Fibroblast of lung (primary cell): ENCODE results near the gene DPP10.

ENCODE experiments used
- CTCF ChIP-seq, 2 donors: IDR thresholded peaks in 1 of 2; conservative IDR thresholded peaks in 1 of 2; 1 replicate in 1 of 2; 2 replicates in 1 of 2; pipeline ENCODE4 v1.5.1; 2011 to 2012; ENCODE audit warnings: low read length in 2 of 2, control low read depth in 1 of 2, inconsistent platforms in 1 of 2, low read depth in 1 of 2, mild to moderate bottlenecking in 1 of 2
- EZH2 ChIP-seq: IDR thresholded peaks from 2 replicates; pipeline ENCODE4 v1.5.1; 2012; ENCODE audit warnings: low read length, control low read depth, mild to moderate bottlenecking; ENCODE audit errors: missing control alignments

GRCh38 chr2:115694651-115695050, 1252.2 kb downstream of the DPP10 start:
- TF ChIP-seq CTCF (conservative IDR thresholded peaks at IDR 0.05 in 1 of 2, IDR thresholded peaks at IDR 0.05 in 1 of 2; ENCODE audit: low read depth in 1 of 2, low read length in 2 of 2) (no peak), EZH2 (no peak)
